ENCODE measurements around the gene CUBN.

GRCh38 chr10:17145239-17145638 is 15.6 kb upstream of the CUBN start:
- no peak for TF ChIP-seq CEBPB (IDR thresholded peaks at IDR 0.05)
- TF ChIP-seq CTCF (IDR thresholded peaks at IDR 0.05), result no peak
- TF ChIP-seq SMC3 (IDR thresholded peaks at IDR 0.05), result no peak
